HCT116 (cell line): ENCODE results near the gene HAO1. TPM values are rescaled to one million over a fixed set of nuclear protein-coding genes. Genes with fewer than 3 reads are reported as not detected.
A peak's percentile ranks its signal among the peaks of the same experiment; 100 is the strongest.

Experiments
- ATAC-seq: fragments of 200-7000 bp; cut with Tn5 transposase; 2 replicates; pipeline ENCODE4 v1.9.1; 2020; ENCODE audit warnings: mild to moderate bottlenecking, moderate library complexity
- BruUV-seq: library from RNA; stranded (reverse); fragments of 400-500 nt; replicated peaks from 2 replicates; lab custom pipeline; 2021; lab: Mats Ljungman, UMichigan
- CTCF ChIA-PET: fragments of 300-600 bp; sonication (Branson Sonifier 250); formaldehyde crosslinking; loops from one replicate; lab custom pipeline; 2021; ENCODE audit warnings: antibody characterized with exemption; lab: Charles Lee
- POLR2A ChIA-PET: fragments of 300-600, 350-600 bp; sonication (Branson Sonifier 250); formaldehyde crosslinking; loops from one replicate; lab custom pipeline; 2021; ENCODE audit warnings: antibody characterized with exemption; lab: Charles Lee
- RAD21 ChIA-PET, 2 experiments: fragments of 300-600 bp; sonication (Branson Sonifier 250); formaldehyde crosslinking; loops; one replicate each; lab custom pipeline; 2023; ENCODE audit warnings: low total read pairs in 2 of 2; ENCODE audit not compliant: uncharacterized antibody in 2 of 2, unreplicated experiment in 2 of 2, low non-redundant PET in 1 of 2; lab: Charles Lee
- DNase-seq: peaks from one replicate; pipeline ENCODE4 v3.0.0-alpha.2; 2010; ENCODE audit warnings: low read depth, low spot score
- H2AFZ ChIP-seq: fragments of 200-600 bp; shearing (Covaris generic), sonication (generic); 2 replicates; pipeline ENCODE4 v1.6.1; 2017; ENCODE audit warnings: low read depth, mixed run types, mixed read lengths, antibody characterized with exemption, low read length; ENCODE audit not compliant: poor library complexity, severe bottlenecking
- H3K27ac ChIP-seq: 2 replicates; pipeline ENCODE4 v1.5.1; 2012; ENCODE audit warnings: low read depth, low read length
- H3K27me3 ChIP-seq: fragments of 200-600 bp; sonication (generic); 2 replicates; pipeline ENCODE4 v1.6.1; 2016; ENCODE audit warnings: mixed run types, low read length, mixed read lengths; ENCODE audit not compliant: insufficient read depth
- H3K36me3 ChIP-seq, 2 experiments: fragments of 200-500 bp in 1 of 2; fragments of 200-600 bp in 1 of 2; sonication (Bioruptor generic) in 1 of 2; sonication (generic) in 1 of 2; 2 replicates each; pipeline versions ENCODE4 v1.5.1 to v1.6.1; 2014 to 2016; ENCODE audit warnings: low read length in 2 of 2, inconsistent platforms in 1 of 2, mixed read lengths in 1 of 2, mixed run types in 1 of 2; ENCODE audit not compliant: insufficient read depth in 2 of 2, control insufficient read depth in 1 of 2
- H3K4me1 ChIP-seq, 2 experiments: fragments of 200-600 bp in 1 of 2; sonication (generic) in 1 of 2; 2 replicates each; pipeline versions ENCODE4 v1.5.1 to v1.6.1; 2012 to 2017; ENCODE audit warnings: low read length in 2 of 2, inconsistent platforms in 1 of 2, mild to moderate bottlenecking in 1 of 2, mixed read lengths in 1 of 2, mixed run types in 1 of 2, moderate library complexity in 1 of 2; ENCODE audit not compliant: insufficient read depth in 2 of 2, control insufficient read depth in 1 of 2
- H3K4me2 ChIP-seq: fragments of 200-600 bp; sonication (generic); 2 replicates; pipeline ENCODE4 v1.6.1; 2017; ENCODE audit warnings: mixed run types, low read length, mixed read lengths
- H3K4me3 ChIP-seq, 2 experiments: fragments of 200-600 bp in 1 of 2; sonication (generic) in 1 of 2; replicated peaks in 1 of 2; 2 replicates each; pipeline ENCODE4 v1.5.1; 2011 to 2016; ENCODE audit warnings: low read length in 2 of 2, control low read depth in 1 of 2, low read depth in 1 of 2, mild to moderate bottlenecking in 1 of 2, mixed read lengths in 1 of 2, mixed run types in 1 of 2
- H3K79me2 ChIP-seq: fragments of 200-600 bp; sonication (generic); 2 replicates; pipeline ENCODE4 v1.6.1; 2017; ENCODE audit warnings: mild to moderate bottlenecking, mixed run types, low read length, moderate library complexity, mixed read lengths; ENCODE audit not compliant: insufficient read depth
- H3K9ac ChIP-seq: fragments of 200-600 bp; sonication (generic); 2 replicates; pipeline ENCODE4 v1.6.1; 2016; ENCODE audit warnings: low read length, mixed read lengths
- H3K9me2 ChIP-seq: fragments of 200-600 bp; sonication (generic), shearing (Covaris generic); 2 replicates; pipeline ENCODE4 v1.6.1; 2017; ENCODE audit warnings: mixed run types, mild to moderate bottlenecking, moderate library complexity; ENCODE audit not compliant: insufficient read depth
- H3K9me3 ChIP-seq, 2 experiments: fragments of 200-500 bp in 1 of 2; fragments of 200-600 bp in 1 of 2; sonication (Bioruptor generic) in 1 of 2; sonication (generic) in 1 of 2; 2 replicates each; pipeline ENCODE4 v1.6.1; 2014 to 2017; ENCODE audit warnings: low read length in 2 of 2, mixed read lengths in 2 of 2, inconsistent platforms in 1 of 2, low read depth in 1 of 2, mild to moderate bottlenecking in 1 of 2, mixed run types in 1 of 2, moderate library complexity in 1 of 2; ENCODE audit not compliant: control insufficient read depth in 1 of 2, insufficient read depth in 1 of 2
- H4K20me1 ChIP-seq: fragments of 200-600 bp; sonication (generic), shearing (Covaris generic); 2 replicates; pipeline ENCODE4 v1.6.1; 2017; ENCODE audit warnings: mixed run types, mild to moderate bottlenecking, moderate library complexity; ENCODE audit not compliant: insufficient read depth
- CBX3 ChIP-seq: IDR thresholded peaks from 2 replicates; pipeline ENCODE4 v1.6.1; 2012; ENCODE audit warnings: low read depth
- EGR1 ChIP-seq: IDR thresholded peaks from 2 replicates; pipeline ENCODE4 v1.6.1; 2012; ENCODE audit warnings: low read depth
- ELF1 ChIP-seq: IDR thresholded peaks from 2 replicates; pipeline ENCODE4 v1.6.1; 2012; ENCODE audit warnings: low read depth, borderline replicate concordance
- FOSL1 ChIP-seq: IDR thresholded peaks from 2 replicates; pipeline ENCODE4 v1.6.1; 2012; ENCODE audit warnings: low read depth
- JUND ChIP-seq: IDR thresholded peaks from 2 replicates; pipeline ENCODE4 v1.6.1; 2012
- POLR2A ChIP-seq: IDR thresholded peaks from 2 replicates; pipeline ENCODE4 v1.7.0; 2011; ENCODE audit warnings: borderline replicate concordance; ENCODE audit not compliant: insufficient read depth, insufficient read length; ENCODE audit errors: extremely low read depth
- POLR2AphosphoS5 ChIP-seq: IDR thresholded peaks from 2 replicates; pipeline ENCODE4 v1.6.1; 2011; ENCODE audit warnings: mild to moderate bottlenecking, low read depth, low read length, moderate library complexity
- RAD21 ChIP-seq: IDR thresholded peaks from 2 replicates; pipeline ENCODE4 v1.6.1; 2012; ENCODE audit warnings: low read depth, mild to moderate bottlenecking
- SIN3A ChIP-seq: IDR thresholded peaks from 2 replicates; pipeline ENCODE4 v1.6.1; 2012; ENCODE audit warnings: low read depth
- SP1 ChIP-seq: IDR thresholded peaks from 2 replicates; pipeline ENCODE4 v1.6.1; 2012; ENCODE audit warnings: low read depth
- SRF ChIP-seq: IDR thresholded peaks from 2 replicates; pipeline ENCODE4 v1.6.1; 2012; ENCODE audit warnings: low read depth
- TCF7L2 ChIP-seq: IDR thresholded peaks from 2 replicates; pipeline ENCODE4 v1.7.0; 2011; ENCODE audit warnings: borderline replicate concordance, inconsistent platforms; ENCODE audit not compliant: insufficient read depth, insufficient read length; ENCODE audit errors: extremely low read depth
- ZFX ChIP-seq: fragments of 450-650 bp; IDR thresholded peaks from 2 replicates; pipeline ENCODE4 v1.6.1; 2017
- ZNF274 ChIP-seq: fragments of 200-500 bp; sonication (Bioruptor generic); IDR thresholded peaks from 2 replicates; pipeline ENCODE4 v1.6.1; 2014; ENCODE audit warnings: mild to moderate bottlenecking, low read depth, low read length, inconsistent platforms
- intact Hi-C: fragments of 100-400 bp; cut with micrococcal nuclease; formaldehyde crosslinking; loops from 2 replicates; pipeline ENCODE4 v1.10.0; 2022
- total RNA-seq: library from RNA; stranded (reverse); gene quantifications from one replicate; pipeline ENCODE4 v1.2.1, GENCODE V29; 2021; ENCODE audit not compliant: unreplicated experiment
- TF ChIP-seq, protein P1 (sequence below): IDR thresholded peaks from 2 replicates; pipeline ENCODE4 v1.6.1; 2012
- TF ChIP-seq, protein P2 (sequence below): IDR thresholded peaks from 2 replicates; pipeline ENCODE4 v1.6.1; 2012; ENCODE audit warnings: low read depth
- TF ChIP-seq, protein P3 (sequence below): IDR thresholded peaks from 2 replicates; pipeline ENCODE4 v1.6.1; 2011; ENCODE audit warnings: mild to moderate bottlenecking, low read length, moderate library complexity; ENCODE audit not compliant: insufficient replicate concordance; ENCODE audit errors: extremely low read depth

HAO1 gene
- total RNA-seq, 1 experiment from 2014 or later = 0.12 TPM

DNA sequence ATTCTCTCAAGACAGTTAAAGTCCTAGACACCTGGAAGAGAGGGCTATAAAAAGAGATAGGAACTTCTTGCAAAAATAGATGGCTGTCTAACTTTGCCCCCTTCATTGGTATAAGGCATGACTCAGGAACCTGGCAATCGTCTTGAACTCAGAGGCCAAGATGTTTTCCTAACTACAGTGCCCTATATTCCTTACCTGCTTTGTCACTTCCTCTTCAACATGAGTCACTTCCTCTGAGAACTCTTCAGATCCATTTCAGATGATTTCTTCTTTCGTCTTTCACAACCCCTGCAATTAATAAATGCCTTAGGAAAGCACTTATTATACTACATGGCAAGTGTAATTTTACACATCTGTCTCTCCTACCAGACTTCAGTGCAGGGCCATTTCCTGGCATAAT lies 83.5 kb downstream of the HAO1 start:
- Histone ChIP-seq H2AFZ (no peak overlapping the region), H3K27ac (no peak overlapping the region), H3K4me2 (peak overlapping the region; percentile 38), H3K36me3 (no peaks in the 10 kb centered on the region), H3K79me2 (no peaks in the 10 kb centered on the region), H4K20me1 (no peaks in the 10 kb centered on the region), H3K9me3 (no peaks in the 10 kb centered on the region), H3K4me3 (no peak overlapping the region), H3K9ac (no peak overlapping the region), H3K27me3 (no peaks in the 10 kb centered on the region; the same call in 1 of the 2 replicates), H3K4me1 (peaks cover 0 to 15% of the 10 kb centered on the region in 2 experiments; a peak in 2 of 4 replicates), H3K9me2 (no peaks in the 10 kb centered on the region)
- ATAC-seq (no peak), DNase-seq (no peak)
- intact Hi-C loops = loop anchor here (10.0 kb wide), 1 partner anchor 1092 kb away; the partner anchor contains the start of gene BMP2
- BruUV-seq = no TSS peak
- CTCF ChIA-PET = no interaction called here
- TF ChIP-seq, protein P1, sequence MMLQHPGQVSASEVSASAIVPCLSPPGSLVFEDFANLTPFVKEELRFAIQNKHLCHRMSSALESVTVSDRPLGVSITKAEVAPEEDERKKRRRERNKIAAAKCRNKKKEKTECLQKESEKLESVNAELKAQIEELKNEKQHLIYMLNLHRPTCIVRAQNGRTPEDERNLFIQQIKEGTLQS = no peak
- no peak for TF ChIP-seq EGR1
- TF ChIP-seq, protein P2, sequence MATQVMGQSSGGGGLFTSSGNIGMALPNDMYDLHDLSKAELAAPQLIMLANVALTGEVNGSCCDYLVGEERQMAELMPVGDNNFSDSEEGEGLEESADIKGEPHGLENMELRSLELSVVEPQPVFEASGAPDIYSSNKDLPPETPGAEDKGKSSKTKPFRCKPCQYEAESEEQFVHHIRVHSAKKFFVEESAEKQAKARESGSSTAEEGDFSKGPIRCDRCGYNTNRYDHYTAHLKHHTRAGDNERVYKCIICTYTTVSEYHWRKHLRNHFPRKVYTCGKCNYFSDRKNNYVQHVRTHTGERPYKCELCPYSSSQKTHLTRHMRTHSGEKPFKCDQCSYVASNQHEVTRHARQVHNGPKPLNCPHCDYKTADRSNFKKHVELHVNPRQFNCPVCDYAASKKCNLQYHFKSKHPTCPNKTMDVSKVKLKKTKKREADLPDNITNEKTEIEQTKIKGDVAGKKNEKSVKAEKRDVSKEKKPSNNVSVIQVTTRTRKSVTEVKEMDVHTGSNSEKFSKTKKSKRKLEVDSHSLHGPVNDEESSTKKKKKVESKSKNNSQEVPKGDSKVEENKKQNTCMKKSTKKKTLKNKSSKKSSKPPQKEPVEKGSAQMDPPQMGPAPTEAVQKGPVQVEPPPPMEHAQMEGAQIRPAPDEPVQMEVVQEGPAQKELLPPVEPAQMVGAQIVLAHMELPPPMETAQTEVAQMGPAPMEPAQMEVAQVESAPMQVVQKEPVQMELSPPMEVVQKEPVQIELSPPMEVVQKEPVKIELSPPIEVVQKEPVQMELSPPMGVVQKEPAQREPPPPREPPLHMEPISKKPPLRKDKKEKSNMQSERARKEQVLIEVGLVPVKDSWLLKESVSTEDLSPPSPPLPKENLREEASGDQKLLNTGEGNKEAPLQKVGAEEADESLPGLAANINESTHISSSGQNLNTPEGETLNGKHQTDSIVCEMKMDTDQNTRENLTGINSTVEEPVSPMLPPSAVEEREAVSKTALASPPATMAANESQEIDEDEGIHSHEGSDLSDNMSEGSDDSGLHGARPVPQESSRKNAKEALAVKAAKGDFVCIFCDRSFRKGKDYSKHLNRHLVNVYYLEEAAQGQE = no peak
- TF ChIP-seq JUND = 0 out of 2 replicates have a peak, but pooled peaks have one; percentile 20
- TF ChIP-seq TCF7L2 = no peak
- TF ChIP-seq POLR2AphosphoS5 = no peak
- TF ChIP-seq ZNF274 = no peak
- TF ChIP-seq SIN3A = no peak
- no peak for TF ChIP-seq ZFX
- no peak for TF ChIP-seq SRF
- TF ChIP-seq POLR2A = no peak
- 0 out of 2 replicates have a peak, but pooled peaks have one; percentile 14 for TF ChIP-seq SP1
- TF ChIP-seq, protein P3, sequence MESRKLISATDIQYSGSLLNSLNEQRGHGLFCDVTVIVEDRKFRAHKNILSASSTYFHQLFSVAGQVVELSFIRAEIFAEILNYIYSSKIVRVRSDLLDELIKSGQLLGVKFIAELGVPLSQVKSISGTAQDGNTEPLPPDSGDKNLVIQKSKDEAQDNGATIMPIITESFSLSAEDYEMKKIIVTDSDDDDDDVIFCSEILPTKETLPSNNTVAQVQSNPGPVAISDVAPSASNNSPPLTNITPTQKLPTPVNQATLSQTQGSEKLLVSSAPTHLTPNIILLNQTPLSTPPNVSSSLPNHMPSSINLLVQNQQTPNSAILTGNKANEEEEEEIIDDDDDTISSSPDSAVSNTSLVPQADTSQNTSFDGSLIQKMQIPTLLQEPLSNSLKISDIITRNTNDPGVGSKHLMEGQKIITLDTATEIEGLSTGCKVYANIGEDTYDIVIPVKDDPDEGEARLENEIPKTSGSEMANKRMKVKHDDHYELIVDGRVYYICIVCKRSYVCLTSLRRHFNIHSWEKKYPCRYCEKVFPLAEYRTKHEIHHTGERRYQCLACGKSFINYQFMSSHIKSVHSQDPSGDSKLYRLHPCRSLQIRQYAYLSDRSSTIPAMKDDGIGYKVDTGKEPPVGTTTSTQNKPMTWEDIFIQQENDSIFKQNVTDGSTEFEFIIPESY = no peak
- TF ChIP-seq CBX3 = no peak
- no peak for TF ChIP-seq ELF1
- TF ChIP-seq RAD21 = no peak
- 0 out of 2 replicates have a peak, but pooled peaks have one; percentile 23 for TF ChIP-seq FOSL1
- POLR2A ChIA-PET = no interaction called here
- RAD21 ChIA-PET = no interaction called here
